A673 (cell line): Measurements from ENCODE around the gene TRAPPC6A. TPM values are rescaled to one million over a fixed set of nuclear protein-coding genes. Genes with fewer than 3 reads are reported as not detected.

ENCODE experiments used
- BruUV-seq: library from RNA; stranded (reverse); fragments of 400-500 nt; replicated peaks from 2 replicates; lab custom pipeline; 2021; lab: Mats Ljungman, UMichigan
- CTCF ChIA-PET: fragments of 300-600 bp; sonication (Branson Sonifier 250); formaldehyde crosslinking; loops from one replicate; lab custom pipeline; 2022; ENCODE audit warnings: antibody characterized with exemption; lab: Charles Lee
- POLR2A ChIA-PET: fragments of 300-600 bp; sonication (Branson Sonifier 250); formaldehyde crosslinking; loops from one replicate; lab custom pipeline; 2022; ENCODE audit warnings: antibody characterized with exemption; ENCODE audit not compliant: low non-redundant PET; lab: Charles Lee
- DNase-seq: peaks from one replicate; pipeline ENCODE4 v3.0.0-alpha.2; 2015; ENCODE audit warnings: low spot score
- H3K27ac ChIP-seq: fragments of 200-600 bp; sonication (generic); 2 replicates; pipeline ENCODE4 v1.5.1; 2016; ENCODE audit warnings: mixed run types, low read depth, mild to moderate bottlenecking, mixed read lengths, antibody characterized with exemption, low read length; ENCODE audit not compliant: poor library complexity, severe bottlenecking
- H3K27me3 ChIP-seq: fragments of 200-600 bp; sonication (generic); replicated peaks from 2 replicates; pipeline ENCODE4 v1.6.1; 2017; ENCODE audit warnings: mixed run types, low read depth, mild to moderate bottlenecking, mixed read lengths, antibody characterized with exemption, low read length; ENCODE audit not compliant: insufficient read depth, poor library complexity
- H3K36me3 ChIP-seq: fragments of 200-600 bp; sonication (generic); 2 replicates; pipeline ENCODE4 v1.6.1; 2016; ENCODE audit warnings: mixed run types, mild to moderate bottlenecking, mixed read lengths, antibody characterized with exemption, low read length; ENCODE audit not compliant: insufficient read depth, poor library complexity, severe bottlenecking
- H3K4me1 ChIP-seq: fragments of 200-600 bp; sonication (generic); 2 replicates; pipeline ENCODE4 v1.6.1; 2017; ENCODE audit warnings: mixed run types, mild to moderate bottlenecking, mixed read lengths, antibody characterized with exemption, low read length; ENCODE audit not compliant: insufficient read depth, poor library complexity, severe bottlenecking
- H3K4me3 ChIP-seq: fragments of 200-600 bp; sonication (generic); 2 replicates; pipeline ENCODE4 v1.5.1; 2016; ENCODE audit warnings: low read depth, mixed run types, mild to moderate bottlenecking, mixed read lengths, low read length; ENCODE audit not compliant: poor library complexity, severe bottlenecking
- H3K9me3 ChIP-seq: fragments of 200-600 bp; sonication (generic); 2 replicates; pipeline ENCODE4 v1.6.1; 2016; ENCODE audit warnings: mixed run types, low read depth, mild to moderate bottlenecking, mixed read lengths, antibody characterized with exemption, low read length; ENCODE audit not compliant: poor library complexity, severe bottlenecking
- EZH2 ChIP-seq: fragments of 200-600 bp; sonication (generic); IDR thresholded peaks from 2 replicates; pipeline ENCODE4 v1.6.1; 2017; ENCODE audit warnings: borderline replicate concordance, low read depth, mild to moderate bottlenecking, mixed read lengths, antibody characterized with exemption, low read length; ENCODE audit not compliant: poor library complexity, severe bottlenecking
- intact Hi-C: fragments of 100-400 bp; cut with micrococcal nuclease; formaldehyde crosslinking; loops from one replicate; pipeline ENCODE4 v1.10.0; 2022; ENCODE audit not compliant: unreplicated experiment
- total RNA-seq: library from RNA; stranded (reverse); gene quantifications from 2 replicates; pipeline ENCODE4 v1.2.3, GENCODE V29; 2021
- TF ChIP-seq, protein P1 (sequence below): fragments of 300-800, 200-600 bp; sonication (generic); conservative IDR thresholded peaks from 2 replicates; pipeline ENCODE4 v1.5.1; 2017; ENCODE audit warnings: low read depth, mild to moderate bottlenecking, antibody characterized with exemption, low read length, moderate library complexity, mixed read lengths

TRAPPC6A gene
- total RNA-seq, 1 experiment from 2014 or later: 5.8 TPM

DNA sequence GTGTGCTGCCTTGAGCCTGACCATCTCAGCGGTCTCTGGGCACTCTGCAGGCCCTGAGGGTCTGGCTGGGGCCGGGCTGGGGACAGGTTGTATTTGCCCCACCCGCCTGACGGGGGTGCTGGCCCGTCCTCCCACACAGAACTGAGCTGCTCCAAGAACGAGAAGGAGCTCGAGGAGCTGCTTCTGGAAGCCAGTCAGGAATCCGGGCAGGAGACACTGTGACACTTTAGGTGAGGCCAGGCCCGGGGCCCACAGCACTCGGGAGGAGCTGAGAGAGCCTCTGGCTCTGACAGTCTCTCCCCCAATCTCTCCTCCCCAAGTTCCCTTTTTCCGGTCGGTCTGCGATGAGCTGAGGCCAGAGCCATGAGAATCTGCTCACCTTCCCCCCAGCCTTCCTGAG, 31.8 kb downstream of the TRAPPC6A start:
- intact Hi-C loops: no loop called here
- ChIA-PET POLR2A (interaction anchor here (0.6 kb wide), 1 partner anchor 17 kb away, joined by 3 read pairs; no protein-coding TSS in a partner anchor), CTCF (no interaction called here)
- no peaks in the 10 kb centered on the region for H3K4me1 ChIP-seq
- no peak for DNase-seq
- H3K4me3 ChIP-seq: no peak overlapping the region
- H3K27ac ChIP-seq: no peak overlapping the region
- H3K27me3 ChIP-seq: no peaks in the 10 kb centered on the region
- peaks cover 13% of the 10 kb centered on the region for H3K36me3 ChIP-seq
- TF ChIP-seq, protein P1, sequence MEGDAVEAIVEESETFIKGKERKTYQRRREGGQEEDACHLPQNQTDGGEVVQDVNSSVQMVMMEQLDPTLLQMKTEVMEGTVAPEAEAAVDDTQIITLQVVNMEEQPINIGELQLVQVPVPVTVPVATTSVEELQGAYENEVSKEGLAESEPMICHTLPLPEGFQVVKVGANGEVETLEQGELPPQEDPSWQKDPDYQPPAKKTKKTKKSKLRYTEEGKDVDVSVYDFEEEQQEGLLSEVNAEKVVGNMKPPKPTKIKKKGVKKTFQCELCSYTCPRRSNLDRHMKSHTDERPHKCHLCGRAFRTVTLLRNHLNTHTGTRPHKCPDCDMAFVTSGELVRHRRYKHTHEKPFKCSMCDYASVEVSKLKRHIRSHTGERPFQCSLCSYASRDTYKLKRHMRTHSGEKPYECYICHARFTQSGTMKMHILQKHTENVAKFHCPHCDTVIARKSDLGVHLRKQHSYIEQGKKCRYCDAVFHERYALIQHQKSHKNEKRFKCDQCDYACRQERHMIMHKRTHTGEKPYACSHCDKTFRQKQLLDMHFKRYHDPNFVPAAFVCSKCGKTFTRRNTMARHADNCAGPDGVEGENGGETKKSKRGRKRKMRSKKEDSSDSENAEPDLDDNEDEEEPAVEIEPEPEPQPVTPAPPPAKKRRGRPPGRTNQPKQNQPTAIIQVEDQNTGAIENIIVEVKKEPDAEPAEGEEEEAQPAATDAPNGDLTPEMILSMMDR: no peak
- TF ChIP-seq EZH2: no peak
- no TSS peak for BruUV-seq
- H3K9me3 ChIP-seq: no peaks in the 10 kb centered on the region

DNA sequence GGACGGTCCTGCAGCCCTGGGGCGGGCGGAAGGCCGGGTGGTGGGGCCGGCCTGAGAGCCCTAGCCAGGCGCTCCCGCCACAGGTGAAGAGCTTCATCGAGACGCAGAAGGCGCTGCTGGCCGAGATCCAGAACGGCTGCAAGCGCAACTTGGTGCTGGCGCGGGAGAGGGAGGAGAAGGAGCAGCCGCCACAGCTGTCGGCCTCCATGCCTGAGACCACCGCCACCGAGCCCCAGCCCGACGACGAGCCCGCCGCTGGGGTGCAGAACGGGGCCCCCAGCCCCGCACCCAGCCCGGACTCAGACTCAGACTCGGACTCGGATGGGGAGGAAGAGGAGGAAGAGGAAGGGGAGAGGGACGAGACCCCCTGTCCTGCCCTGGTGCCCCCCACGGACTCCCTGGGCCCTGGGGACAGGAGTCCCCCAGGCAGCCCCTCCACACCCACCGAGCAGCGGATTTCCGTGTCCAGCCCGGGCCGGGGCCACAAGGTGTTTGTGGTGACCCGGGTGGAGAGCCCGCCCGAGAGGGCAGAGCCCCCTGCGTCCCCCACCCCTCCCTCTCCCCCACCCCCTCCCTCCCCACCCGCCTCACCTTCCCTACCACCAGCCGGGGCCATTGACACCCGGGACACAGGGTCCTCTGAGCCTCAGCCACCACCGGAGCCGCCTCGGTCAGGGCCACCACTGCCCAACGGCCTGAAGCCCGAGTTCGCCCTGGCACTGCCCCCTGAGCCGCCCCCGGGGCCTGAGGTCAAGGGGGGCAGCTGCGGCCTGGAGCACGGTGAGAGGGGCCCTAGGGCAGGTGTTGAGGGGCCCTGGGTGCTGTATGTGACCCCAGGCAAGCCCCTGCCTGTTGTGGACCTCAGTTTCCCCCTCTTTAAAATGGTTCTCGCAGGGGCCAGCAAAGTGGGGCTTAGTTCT, 32.5 kb downstream of the TRAPPC6A start:
- H3K27ac ChIP-seq: no peak overlapping the region
- CTCF ChIA-PET: no interaction called here
- intact Hi-C loops: no loop called here
- H3K4me3 ChIP-seq: no peak overlapping the region
- no TSS peak for BruUV-seq
- H3K9me3 ChIP-seq: no peaks in the 10 kb centered on the region
- H3K27me3 ChIP-seq: no peaks in the 10 kb centered on the region
- no peaks in the 10 kb centered on the region for H3K4me1 ChIP-seq
- TF ChIP-seq, protein P1: no peak
- no peak for TF ChIP-seq EZH2
- POLR2A ChIA-PET: no interaction called here
- no peak for DNase-seq
- peaks cover 13% of the 10 kb centered on the region for H3K36me3 ChIP-seq

DNA sequence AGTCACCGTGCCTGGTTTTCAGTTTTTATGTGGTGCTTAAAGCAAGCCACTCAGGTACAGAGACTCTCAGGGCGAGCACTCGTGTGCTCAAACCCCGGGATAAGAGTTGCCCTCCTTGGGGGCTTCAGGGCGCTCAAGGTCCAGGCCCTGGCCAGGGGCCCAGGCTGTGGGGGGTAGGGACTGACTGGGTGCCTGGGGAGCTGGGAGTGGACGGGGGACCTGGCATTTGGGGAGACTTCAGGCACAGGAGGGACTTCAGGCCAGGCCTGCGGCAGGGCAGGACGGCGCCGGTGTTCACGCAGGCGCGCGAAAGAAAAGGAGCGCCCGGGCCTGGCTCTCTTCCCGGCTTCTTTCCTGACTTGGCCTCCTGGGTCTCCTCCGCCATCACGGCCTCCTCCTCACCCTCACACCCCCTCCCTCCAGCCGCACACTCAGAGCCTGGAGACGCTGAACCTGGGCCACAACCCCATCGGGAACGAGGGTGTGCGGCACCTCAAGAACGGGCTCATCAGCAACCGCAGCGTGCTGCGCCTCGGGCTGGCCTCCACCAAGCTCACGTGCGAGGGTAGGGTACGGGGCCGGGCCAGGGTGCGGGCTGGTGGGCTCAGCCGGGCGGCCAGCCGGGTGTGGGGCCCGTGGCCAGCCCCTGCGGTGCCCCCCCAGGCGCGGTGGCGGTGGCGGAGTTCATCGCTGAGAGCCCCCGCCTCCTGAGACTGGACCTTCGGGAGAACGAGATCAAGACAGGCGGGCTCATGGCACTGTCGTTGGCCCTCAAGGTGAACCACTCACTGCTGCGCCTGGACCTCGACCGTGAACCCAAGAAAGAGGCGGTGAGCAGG, 33.4 kb downstream of the TRAPPC6A start:
- TF ChIP-seq EZH2: no peak
- TF ChIP-seq, protein P1: no peak
- Histone ChIP-seq H3K27ac (no peak overlapping the region), H3K4me1 (no peaks in the 10 kb centered on the region), H3K4me3 (no peak overlapping the region), H3K27me3 (no peaks in the 10 kb centered on the region), H3K36me3 (peaks cover 13% of the 10 kb centered on the region), H3K9me3 (no peaks in the 10 kb centered on the region)
- intact Hi-C loops: no loop called here
- BruUV-seq: no TSS peak
- DNase-seq: no peak
- POLR2A ChIA-PET: no interaction called here
- CTCF ChIA-PET: no interaction called here
